Left ventricle myocardium superior (tissue), 1 donor: ENCODE results near the gene FKBP11. TPM values are rescaled to one million over a fixed set of nuclear protein-coding genes. Genes with fewer than 3 reads are reported as not detected.
"Not testable (repeated sequence)": the region's sequence is repeated elsewhere in the genome, so short reads cannot be mapped to it uniquely, and the experiment has no call there.

Source experiments
- ATAC-seq: fragments of 200-7000 bp; cut with Tn5 transposase; one replicate; pipeline ENCODE4 v1.9.1; 2020; ENCODE audit warnings: mild to moderate bottlenecking, moderate library complexity
- DNase-seq: peaks from one replicate; pipeline ENCODE4 v3.0.0-alpha.2; 2020
- intact Hi-C: fragments of 100-400 bp; cut with micrococcal nuclease; formaldehyde crosslinking; loops from one replicate; pipeline ENCODE4 v1.11.0; 2022
- total RNA-seq: library from RNA; stranded (reverse); fragmentation: NEBNext Ultra II Directional; extraction: Animal tissue kit (Norgen Biotek cat#: 25700); gene quantifications from one replicate; pipeline ENCODE4 v1.2.1, GENCODE V29; 2021
- donor health status: DM: no; HTN: yes; CAD: no; lungs with severe emphysema.

FKBP11 gene
- total RNA-seq, 1 donor from 2014 or later, result 6.3 TPM

DNA sequence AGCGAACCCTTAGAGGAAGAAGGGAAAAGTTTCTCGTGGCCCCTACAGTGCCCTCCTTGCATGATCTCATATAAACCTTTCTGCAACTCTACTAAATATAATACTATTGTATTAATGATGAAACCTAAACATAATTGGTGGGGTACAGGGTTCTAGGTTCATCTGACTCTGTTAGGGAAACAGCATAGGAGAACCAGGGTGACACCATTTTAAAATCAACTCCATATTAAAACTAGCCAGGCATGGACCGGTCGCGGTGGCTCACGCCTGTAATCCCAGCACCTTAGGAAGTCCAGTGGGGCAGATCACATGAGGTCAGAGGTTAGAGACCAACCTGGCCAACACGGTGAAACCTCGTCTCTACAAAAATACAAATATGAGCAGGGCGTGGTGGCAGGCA lies 44.6 kb downstream of the FKBP11 start:
- intact Hi-C loops, result no loop called here
- ATAC-seq (no peak), DNase-seq (no peak)

DNA sequence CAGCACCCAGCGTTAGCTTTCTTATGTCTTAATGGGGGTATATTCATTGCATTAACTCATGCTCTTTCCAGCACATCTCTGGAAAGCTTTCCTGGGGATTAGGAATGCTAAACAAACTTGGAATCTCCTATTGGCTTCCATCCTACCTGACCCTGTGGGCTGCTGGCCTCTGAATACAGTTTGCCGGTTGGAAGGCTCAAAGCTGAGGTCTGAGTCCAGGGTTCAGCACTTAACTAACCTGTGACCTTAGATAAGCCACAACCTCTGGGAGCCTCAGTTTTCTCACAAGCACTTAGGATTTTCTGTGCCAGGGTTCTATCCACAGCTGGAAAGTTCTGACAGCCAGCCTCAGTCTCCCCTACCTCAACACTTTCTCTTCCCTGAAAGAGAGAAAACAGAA lies 46.7 kb downstream of the FKBP11 start:
- no peak for ATAC-seq
- intact Hi-C loops, result no loop called here
- no peak for DNase-seq

DNA sequence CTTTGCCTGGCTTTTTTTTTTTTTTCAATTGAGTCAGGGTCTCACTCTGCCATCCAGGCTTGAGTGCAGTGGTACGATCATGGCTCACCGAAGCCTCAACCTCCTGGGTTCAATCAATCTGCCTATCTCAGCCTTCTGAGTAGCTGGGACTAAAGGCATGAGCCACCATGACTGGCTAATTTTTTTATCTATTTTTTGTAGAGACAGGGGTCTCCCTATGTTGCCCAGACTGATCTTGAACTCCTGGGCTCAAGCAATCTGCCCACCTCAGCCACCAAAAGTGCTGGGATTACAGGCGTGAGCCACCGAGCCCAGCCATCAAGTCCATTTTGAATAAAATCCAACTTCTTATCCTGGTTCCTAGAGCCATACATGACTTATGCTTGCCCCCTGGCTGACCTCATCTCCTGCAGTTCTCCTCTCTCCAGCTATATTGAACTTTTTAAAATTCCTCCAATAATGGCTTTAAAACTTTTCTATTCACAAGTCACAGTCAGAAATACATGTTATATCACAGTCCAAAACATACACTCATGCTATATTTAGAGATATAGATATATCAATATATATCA lies 49.3 kb downstream of the FKBP11 start:
- intact Hi-C loops, result no loop called here
- ATAC-seq (no peak), DNase-seq (no peak)

DNA sequence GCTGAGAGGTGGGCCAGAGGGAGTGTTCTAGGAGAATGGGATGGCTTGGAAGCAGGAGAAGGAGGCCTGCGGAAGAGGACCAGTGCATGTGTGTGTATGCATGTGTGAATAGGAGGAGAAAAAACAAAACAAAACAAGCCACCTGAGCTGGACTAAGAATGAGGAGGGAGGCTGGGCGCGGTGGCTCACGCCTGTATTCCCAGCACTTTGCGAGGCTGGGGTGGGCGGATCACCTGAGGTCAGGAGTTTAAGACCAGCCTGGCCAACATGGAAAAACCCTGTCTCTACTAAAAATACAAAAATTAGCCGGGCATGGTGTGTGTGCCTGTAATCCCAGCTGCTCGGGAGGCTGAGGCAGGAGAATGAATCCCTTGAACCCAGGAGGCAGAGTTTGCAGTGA lies 51.8 kb downstream of the FKBP11 start:
- intact Hi-C loops, ATAC-seq, DNase-seq: not testable (repeated sequence)

DNA sequence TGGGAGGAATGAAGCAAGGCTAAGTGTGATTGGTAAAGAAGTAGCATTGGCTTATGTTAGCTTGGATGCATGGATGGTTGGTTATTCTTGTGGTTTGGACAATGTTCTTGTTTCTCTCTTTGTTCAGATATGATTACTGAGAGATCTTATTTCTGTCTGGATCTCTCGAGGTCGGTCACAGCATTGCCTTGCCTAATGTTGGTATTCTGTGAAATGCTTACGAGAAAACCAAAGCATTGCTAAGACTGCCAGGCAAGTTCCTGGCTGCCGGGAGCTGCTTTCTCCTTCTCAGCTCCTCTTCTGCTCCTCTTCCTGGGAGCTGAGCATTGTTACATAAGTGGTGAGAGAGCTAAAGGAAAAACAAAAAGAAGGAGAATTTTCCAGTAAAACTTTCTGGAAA lies 52.2 kb downstream of the FKBP11 start:
- intact Hi-C loops, result no loop called here
- ATAC-seq (no peak), DNase-seq (no peak)

Other genes with a start within 250 kb of the FKBP11 start
- 22.4 TPM for gene KANSL2, start 243.3 kb downstream of the FKBP11 start, total RNA-seq
- 16.5 TPM for gene CCNT1, start 208.8 kb downstream of the FKBP11 start, total RNA-seq
- gene ADCY6, start 136.4 kb downstream of the FKBP11 start, total RNA-seq, result 57.0 TPM
- 4.4 TPM for gene CACNB3, start 107.0 kb downstream of the FKBP11 start, total RNA-seq
- 36.4 TPM for gene DDX23, start 73.3 kb downstream of the FKBP11 start, total RNA-seq
- gene RND1, start 59.6 kb downstream of the FKBP11 start, total RNA-seq, result 0.27 TPM
- 44.8 TPM for gene ARF3, start 32.0 kb upstream of the FKBP11 start, total RNA-seq
- 0.17 TPM for gene WNT10B, start 46.2 kb upstream of the FKBP11 start, total RNA-seq
- gene WNT1, start 52.8 kb upstream of the FKBP11 start, total RNA-seq, result not detected
- gene DDN, start 73.9 kb upstream of the FKBP11 start, total RNA-seq, result 0.77 TPM
- gene PRKAG1, start 93.3 kb upstream of the FKBP11 start, total RNA-seq, result 78.1 TPM
- 43.8 TPM for gene KMT2D, start 135.3 kb upstream of the FKBP11 start, total RNA-seq
- 0.32 TPM for gene RHEBL1, start 144.5 kb upstream of the FKBP11 start, total RNA-seq
- gene DHH, start 169.3 kb upstream of the FKBP11 start, total RNA-seq, result 0.52 TPM
- gene LMBR1L, start 185.4 kb upstream of the FKBP11 start, total RNA-seq, result 30.7 TPM
- gene TUBA1B, start 205.9 kb upstream of the FKBP11 start, total RNA-seq, result 329 TPM